Retinal pigment epithelial cell (primary cell): Measurements from ENCODE around the gene RCC2.
A peak's percentile ranks its signal among the peaks of the same experiment; 100 is the strongest.

ENCODE experiments used
- DNase-seq: peaks from one replicate; pipeline ENCODE4 v3.0.0-alpha.2; 2010; ENCODE audit warnings: low read depth
- H3K4me3 ChIP-seq: 2 replicates; pipeline ENCODE4 v1.5.1; 2011; ENCODE audit warnings: mild to moderate bottlenecking, low read length, control low read depth, moderate library complexity
- CTCF ChIP-seq: conservative IDR thresholded peaks from 2 replicates; pipeline ENCODE4 v1.5.1; 2011; ENCODE audit warnings: low read depth, low read length, control low read depth, inconsistent platforms

The RCC2 gene

DNA sequence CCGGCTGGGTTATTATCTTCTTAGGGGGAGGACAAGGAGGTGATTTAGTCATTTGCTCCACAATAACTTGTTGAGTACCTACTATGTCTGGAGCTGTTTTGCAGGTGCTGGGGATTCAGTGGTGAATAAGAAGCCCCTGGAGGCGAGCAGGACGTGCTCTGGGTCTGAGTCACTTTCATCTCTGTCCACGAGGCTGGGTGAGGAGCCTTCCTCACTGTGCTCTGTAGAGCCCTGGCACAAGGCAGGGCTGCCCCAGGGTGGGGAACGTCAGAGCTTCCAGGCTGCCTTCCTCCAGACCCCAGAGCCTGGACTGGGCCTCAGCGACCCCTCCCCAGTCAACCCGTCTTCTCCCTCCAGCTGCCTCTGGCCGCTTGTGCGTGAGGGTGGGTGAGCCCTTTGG is 70.0 kb downstream of the RCC2 start:
- TF ChIP-seq CTCF, result no peak
- DNase-seq, result peak; percentile 4
- no peak overlapping the region for H3K4me3 ChIP-seq

- no peak for TF ChIP-seq CTCF
- H3K4me3 ChIP-seq, result no peak overlapping the region
- no peak for DNase-seq
Measured at GRCh38 chr1:17365293-17365692, 74.2 kb downstream of the RCC2 start.

GRCh38 chr1:17363771-17364170 is 75.7 kb downstream of the RCC2 start:
- H3K4me3 ChIP-seq, result no peak overlapping the region
- no peak for DNase-seq
- no peak for TF ChIP-seq CTCF

DNA sequence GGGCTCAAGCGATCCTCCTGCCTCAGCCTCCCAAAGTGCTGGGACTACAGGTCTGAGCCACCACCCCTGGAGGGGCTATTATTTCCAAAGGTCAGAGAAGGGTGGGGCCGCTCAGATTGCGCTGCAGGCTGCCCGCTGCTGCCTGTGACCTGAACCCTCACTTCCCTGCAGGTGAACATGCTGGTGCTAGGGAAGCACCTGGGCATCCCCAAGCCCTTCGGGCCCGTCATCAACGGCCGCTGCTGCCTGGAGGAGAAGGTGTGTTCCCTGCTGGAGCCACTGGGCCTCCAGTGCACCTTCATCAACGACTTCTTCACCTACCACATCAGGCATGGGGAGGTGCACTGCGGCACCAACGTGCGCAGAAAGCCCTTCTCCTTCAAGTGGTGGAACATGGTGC is 76.1 kb downstream of the RCC2 start:
- no peak for DNase-seq
- no peak overlapping the region for H3K4me3 ChIP-seq
- TF ChIP-seq CTCF, result no peak

- no peak for TF ChIP-seq CTCF
- no peak for DNase-seq
- no peak overlapping the region for H3K4me3 ChIP-seq
Measured at GRCh38 chr1:17361687-17362086, 77.8 kb downstream of the RCC2 start.

DNA sequence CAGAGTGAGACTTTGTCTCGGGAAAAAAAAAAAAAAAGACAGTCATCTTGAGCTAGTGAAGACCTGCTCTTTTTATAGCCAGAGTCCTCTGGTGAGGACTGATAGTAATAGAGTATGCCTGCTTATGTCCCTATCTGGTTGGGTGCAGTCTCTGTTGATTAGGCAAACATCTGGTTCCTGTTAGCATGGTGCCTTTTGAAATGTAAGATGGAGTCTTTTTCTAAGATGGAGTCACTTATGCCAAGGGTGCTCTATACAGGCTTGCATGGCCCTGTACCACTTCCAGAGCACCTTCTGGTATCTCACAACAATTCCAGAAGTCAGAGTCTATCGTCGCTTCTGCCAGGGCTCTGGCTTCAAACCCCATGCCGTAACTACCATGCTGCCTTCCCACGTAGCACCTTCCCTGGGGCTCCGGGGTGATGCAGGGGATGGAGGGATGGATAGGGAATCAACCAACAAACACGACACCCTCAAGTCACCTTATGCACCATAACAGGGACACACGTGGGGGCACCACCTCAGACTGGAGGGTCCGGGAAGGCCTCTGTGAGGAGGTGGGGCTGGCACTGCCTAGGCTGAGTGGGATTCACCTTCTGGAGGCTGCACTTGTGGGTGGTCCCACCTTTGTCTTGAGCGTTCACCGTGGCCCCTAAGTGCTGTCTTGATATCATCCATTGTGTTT is 79.1 kb downstream of the RCC2 start:
- no peak for DNase-seq
- TF ChIP-seq CTCF, result no peak
- no peak overlapping the region for H3K4me3 ChIP-seq

- DNase-seq, result no peak
- no peak for TF ChIP-seq CTCF
Measured at GRCh38 chr1:17359808-17360207, 79.7 kb downstream of the RCC2 start.

More at GRCh38 chr1:17359808-17360207, 79.7 kb downstream of the RCC2 start:
- no peak overlapping the region for H3K4me3 ChIP-seq
